HepG2 (cell line): ENCODE results near the gene TCERG1L. TPM values are rescaled to one million over a fixed set of nuclear protein-coding genes. Genes with fewer than 3 reads are reported as not detected.

Source experiments
- ATAC-seq: fragments of 200-7000 bp; cut with Tn5 transposase; 3 replicates; pipeline ENCODE4 v1.9.1; 2020; ENCODE audit warnings: mild to moderate bottlenecking, moderate library complexity
- BruUV-seq: library from RNA; stranded (reverse); fragments of 400-500 nt; replicated peaks from 2 replicates; lab custom pipeline; 2021; lab: Mats Ljungman, UMichigan
- CTCF ChIA-PET: fragments of 300-600 bp; formaldehyde crosslinking; extraction: SDS; loops from one replicate; lab custom pipeline; 2021; ENCODE audit warnings: low total read pairs, inconsistent platforms, low intra/inter-chr PET ratio; lab: Yijun Ruan, JAX
- POLR2A ChIA-PET: fragments of 350-600 bp; sonication (Branson Sonifier 250); formaldehyde crosslinking; loops from one replicate; lab custom pipeline; 2020; ENCODE audit warnings: antibody characterized with exemption, inconsistent platforms; lab: Yijun Ruan, JAX
- DNase-seq: peaks from one replicate; pipeline ENCODE4 v3.0.0-alpha.2; 2015; ENCODE audit warnings: low spot score
- FAIRE-seq: peaks from 3 replicates; lab custom pipeline; 2011; peaks lifted over from hg19 to GRCh38; lab: Jason Lieb, UNC
- H2AFZ ChIP-seq: one replicate; pipeline ENCODE4 v1.6.1; 2011; ENCODE audit warnings: low read length, inconsistent platforms
- H3K27ac ChIP-seq: fragments of 300-600 bp; 3 replicates; pipeline ENCODE4 v1.8.0; 2011; ENCODE audit warnings: mixed run types, mild to moderate bottlenecking, mixed read lengths, low read length, inconsistent platforms; ENCODE audit not compliant: insufficient read depth; ENCODE audit errors: extremely low read length
- H3K27me3 ChIP-seq, 2 experiments: fragments of 200-600 bp in 1 of 2; 2 replicates in 1 of 2; 3 replicates in 1 of 2; pipeline versions ENCODE4 v1.6.0 to v1.8.0; 2011; ENCODE audit warnings: low read length in 2 of 2, mild to moderate bottlenecking in 2 of 2, moderate library complexity in 2 of 2, inconsistent platforms in 1 of 2; ENCODE audit not compliant: insufficient read depth in 2 of 2, control insufficient read depth in 1 of 2
- H3K36me3 ChIP-seq, 2 experiments: fragments of 200-600 bp in 1 of 2; replicated peaks in 1 of 2; 2 replicates in 1 of 2; 3 replicates in 1 of 2; pipeline versions ENCODE4 v1.5.1 to v1.8.0; 2011; ENCODE audit warnings: low read length in 2 of 2, inconsistent platforms in 1 of 2; ENCODE audit not compliant: insufficient read depth in 2 of 2, control insufficient read depth in 1 of 2
- H3K4me1 ChIP-seq: 2 replicates; pipeline ENCODE4 v1.5.1; 2012; ENCODE audit warnings: low read length, inconsistent platforms; ENCODE audit not compliant: insufficient read depth
- H3K4me2 ChIP-seq: 2 replicates; pipeline ENCODE4 v1.6.0; 2011; ENCODE audit warnings: low read depth, low read length, inconsistent platforms
- H3K4me3 ChIP-seq, 3 experiments: fragments of 200-600 bp in 1 of 3; sonication (generic), shearing (Covaris generic) in 1 of 3; replicated peaks in 1 of 3; 2 replicates each; pipeline ENCODE4 v1.5.1; 2011 to 2016; ENCODE audit warnings: low read length in 3 of 3, inconsistent platforms in 2 of 3, low read depth in 2 of 3, mild to moderate bottlenecking in 2 of 3, control low read depth in 1 of 3, mixed read lengths in 1 of 3; ENCODE audit not compliant: insufficient read depth in 1 of 3
- H3K79me2 ChIP-seq: one replicate; pipeline ENCODE4 v1.6.1; 2011; ENCODE audit warnings: low read length, inconsistent platforms; ENCODE audit not compliant: insufficient read depth
- H3K9ac ChIP-seq: 2 replicates; pipeline ENCODE4 v1.6.0; 2011; ENCODE audit warnings: mild to moderate bottlenecking, low read depth, low read length, inconsistent platforms; ENCODE audit not compliant: insufficient read depth
- H3K9me3 ChIP-seq: 2 replicates; pipeline ENCODE4 v1.5.1; 2012; ENCODE audit warnings: mild to moderate bottlenecking, low read length
- H4K20me1 ChIP-seq: 2 replicates; pipeline ENCODE4 v1.6.0; 2011; ENCODE audit warnings: inconsistent platforms, mild to moderate bottlenecking, low read length, moderate library complexity; ENCODE audit not compliant: insufficient read depth
- EHMT2 ChIP-seq: fragments of 200-600 bp; sonication (generic); IDR thresholded peaks from 2 replicates; pipeline ENCODE4 v1.7.0; 2017; ENCODE audit warnings: antibody characterized with exemption, low read depth, low read length, borderline replicate concordance
- EP300 ChIP-seq, 3 experiments: sonication (generic) in 1 of 3; formaldehyde crosslinking in 1 of 3; IDR thresholded peaks; 2 replicates each; pipeline versions ENCODE4 v1.5.1 to v1.6.1; 2011 to 2020; ENCODE audit warnings: low read depth in 2 of 3, low read length in 2 of 3, borderline replicate concordance in 1 of 3, improper control_type of control experiment in 1 of 3, mild to moderate bottlenecking in 1 of 3, missing genetic modification reagents in 1 of 3, moderate library complexity in 1 of 3
- HNF4A ChIP-seq: sonication (generic); formaldehyde crosslinking; IDR thresholded peaks from 2 replicates; pipeline ENCODE4 v1.4.0; 2020; ENCODE audit warnings: missing genetic modification reagents
- MED1 ChIP-seq: sonication (generic); formaldehyde crosslinking; IDR thresholded peaks from 2 replicates; pipeline ENCODE4 v1.4.0; 2020; ENCODE audit warnings: missing genetic modification reagents
- MLLT10 ChIP-seq: sonication (generic); formaldehyde crosslinking; IDR thresholded peaks from 2 replicates; pipeline ENCODE4 v1.4.0; 2020; ENCODE audit warnings: missing genetic modification reagents
- NFE2L2 ChIP-seq: fragments of 150-350 bp; IDR thresholded peaks from 2 replicates; pipeline ENCODE4 v1.6.1; 2014; ENCODE audit warnings: low read length
- SALL2 ChIP-seq: sonication (generic); formaldehyde crosslinking; IDR thresholded peaks from 2 replicates; pipeline ENCODE4 v1.8.1; 2023; ENCODE audit warnings: mild to moderate bottlenecking, missing genetic modification reagents, inconsistent platforms
- SP2 ChIP-seq: sonication (generic); formaldehyde crosslinking; IDR thresholded peaks from 2 replicates; pipeline ENCODE4 v1.5.1; 2020; ENCODE audit warnings: mild to moderate bottlenecking, missing genetic modification reagents
- ZIK1 ChIP-seq: sonication (generic); formaldehyde crosslinking; IDR thresholded peaks from 2 replicates; pipeline ENCODE4 v1.5.0; 2020; ENCODE audit warnings: mild to moderate bottlenecking, low read depth, missing genetic modification reagents, borderline replicate concordance
- ZNF674 ChIP-seq: sonication (generic); formaldehyde crosslinking; IDR thresholded peaks from 2 replicates; pipeline ENCODE4 v1.5.0; 2020; ENCODE audit warnings: low read depth, mild to moderate bottlenecking, missing genetic modification reagents
- WGBS: methylation state at CpG from one replicate; pipeline ENCODE4 v1.1.6; 2017; ENCODE audit warnings: low lambda C conversion rate; 5-methylcytosine and 5-hydroxymethylcytosine counted together
- in situ Hi-C: cut with HindIII; loops from 2 replicates; pipeline ENCODE4 v1.10.0; 2017; ENCODE audit warnings: low pct_unique_long_range_greater_than_20kb; ENCODE audit not compliant: extremely low pct_ligation_motif_present
- intact Hi-C: fragments of 100-400 bp; cut with micrococcal nuclease; formaldehyde crosslinking; loops from one replicate; pipeline ENCODE4 v1.10.0; 2022; ENCODE audit not compliant: unreplicated experiment
- polyA plus RNA-seq, 8 experiments: library from polyadenylated mRNA; depleted of rRNA in 3 of 8; stranded (reverse) in 7 of 8; unstranded in 1 of 8; fragments of >200 nt; fragmentation: Illumina TruSeq in 4 of 8; extraction: Trizol in 4 of 8; gene quantifications; 2 replicates each; pipeline versions ENCODE4 v1.2.1 to v1.2.3, GENCODE V29; 2011 to 2016; ENCODE audit warnings: low read depth in 4 of 8, missing spikeins in 1 of 8, mixed read lengths in 1 of 8; ENCODE audit not compliant: insufficient read depth in 1 of 8
- total RNA-seq, 5 experiments: library from RNA; depleted of rRNA; stranded (reverse); fragments of >200 nt; fragmentation: Illumina TruSeq; extraction: Trizol; gene quantifications; 2 replicates each; pipeline ENCODE4 v1.2.3, GENCODE V29; 2016; ENCODE audit warnings: low read depth in 1 of 5
- TF ChIP-seq, protein P1 (sequence below): sonication (generic); formaldehyde crosslinking; IDR thresholded peaks from 2 replicates; pipeline ENCODE4 v1.4.0; 2020; ENCODE audit warnings: missing genetic modification reagents; ENCODE audit errors: not compliant biosample characterization

Gene TCERG1L
- total and polyA plus RNA-seq, 2 of the 13 experiments (the other 11 are each of a cell fraction or from before 2014, with no cell fraction given): not detected

DNA sequence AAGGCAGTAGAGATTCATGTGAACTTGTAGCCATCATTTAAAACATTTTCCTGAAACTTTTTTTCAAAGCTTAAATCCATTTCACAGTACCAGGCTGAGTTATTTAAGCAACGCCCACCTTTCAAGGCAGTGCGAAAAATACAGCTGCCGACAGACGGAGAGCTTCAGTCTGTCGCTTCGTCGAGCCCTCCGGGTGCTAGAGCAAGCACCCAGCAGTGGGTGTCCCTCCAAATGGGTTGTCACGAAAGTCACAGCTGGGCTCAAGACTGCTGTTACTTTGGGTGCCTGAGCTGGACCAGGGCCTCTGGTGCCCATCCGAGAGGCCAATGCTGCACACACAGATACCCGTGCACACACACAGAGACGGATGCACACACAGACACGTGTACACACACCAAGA is 135.6 kb downstream of the TCERG1L start:
- H3K4me3 ChIP-seq: no peak overlapping the region
- FAIRE-seq (no peak), DNase-seq (no peak), ATAC-seq (no peak)
- CTCF ChIA-PET: no interaction called here
- no peaks in the 10 kb centered on the region for H3K36me3 ChIP-seq
- intact Hi-C loops (no loop called here), in situ Hi-C loops (no loop called here)
- 72% methylated on average over 11 of the region's 13 CpGs for WGBS
- H3K4me1 ChIP-seq: no peaks in the 10 kb centered on the region
- H3K4me2 ChIP-seq: no peak overlapping the region
- no peak for TF ChIP-seq SALL2 (CRISPR knock-in tag)
- TF ChIP-seq HNF4A (CRISPR knock-in tag): no peak
- no peak for TF ChIP-seq ZNF674 (CRISPR knock-in tag)
- no peak for TF ChIP-seq NFE2L2
- TF ChIP-seq MLLT10 (CRISPR knock-in tag): no peak
- TF ChIP-seq ZIK1 (CRISPR knock-in tag): no peak
- no peak for TF ChIP-seq MED1 (CRISPR knock-in tag)
- TF ChIP-seq EP300 (IDR thresholded peaks at IDR 0.05; ENCODE audit: low read depth in 2 of 2, low read length in 2 of 2): no peak
- TF ChIP-seq EP300 (CRISPR knock-in tag; IDR thresholded peaks at IDR 0.05; ENCODE audit: borderline replicate concordance): no peak
- TF ChIP-seq, protein P1, sequence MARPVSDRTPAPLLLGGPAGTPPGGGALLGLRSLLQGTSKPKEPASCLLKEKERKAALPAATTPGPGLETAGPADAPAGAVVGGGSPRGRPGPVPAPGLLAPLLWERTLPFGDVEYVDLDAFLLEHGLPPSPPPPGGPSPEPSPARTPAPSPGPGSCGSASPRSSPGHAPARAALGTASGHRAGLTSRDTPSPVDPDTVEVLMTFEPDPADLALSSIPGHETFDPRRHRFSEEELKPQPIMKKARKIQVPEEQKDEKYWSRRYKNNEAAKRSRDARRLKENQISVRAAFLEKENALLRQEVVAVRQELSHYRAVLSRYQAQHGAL: no peak
- TF ChIP-seq SP2: no peak
- no peak for TF ChIP-seq EHMT2
- H3K9me3 ChIP-seq: peaks cover 15% of the 10 kb centered on the region
- peaks cover 0 to 2% of the 10 kb centered on the region in 2 experiments; a peak in 3 of 5 replicates for H3K27me3 ChIP-seq
- BruUV-seq: no TSS peak
- POLR2A ChIA-PET: no interaction called here
- no peaks in the 10 kb centered on the region for H3K79me2 ChIP-seq
- H3K9ac ChIP-seq: no peak overlapping the region
- H4K20me1 ChIP-seq: no peaks in the 10 kb centered on the region
- no peak overlapping the region for H3K27ac ChIP-seq
- no peak overlapping the region for H2AFZ ChIP-seq
